HEK293 (cell line): Measurements from ENCODE around the gene TRPC4AP.

Experiments used
- ZBTB17 ChIP-seq: fragments of 450-650 bp; formaldehyde crosslinking; IDR thresholded peaks from 2 replicates; pipeline ENCODE4 v1.5.1; 2016; ENCODE audit warnings: missing biosample characterization, missing genetic modification characterization
- TF ChIP-seq, protein P1 (sequence below): fragments of 450-650 bp; formaldehyde crosslinking; IDR thresholded peaks from 2 replicates; pipeline ENCODE4 v1.5.1; 2017; ENCODE audit warnings: missing biosample characterization, missing genetic modification characterization
- TF ChIP-seq, protein P2 (sequence below): fragments of 450-650 bp; formaldehyde crosslinking; IDR thresholded peaks from 2 replicates; pipeline ENCODE4 v1.5.1; 2016; ENCODE audit warnings: missing biosample characterization, missing genetic modification characterization

DNA sequence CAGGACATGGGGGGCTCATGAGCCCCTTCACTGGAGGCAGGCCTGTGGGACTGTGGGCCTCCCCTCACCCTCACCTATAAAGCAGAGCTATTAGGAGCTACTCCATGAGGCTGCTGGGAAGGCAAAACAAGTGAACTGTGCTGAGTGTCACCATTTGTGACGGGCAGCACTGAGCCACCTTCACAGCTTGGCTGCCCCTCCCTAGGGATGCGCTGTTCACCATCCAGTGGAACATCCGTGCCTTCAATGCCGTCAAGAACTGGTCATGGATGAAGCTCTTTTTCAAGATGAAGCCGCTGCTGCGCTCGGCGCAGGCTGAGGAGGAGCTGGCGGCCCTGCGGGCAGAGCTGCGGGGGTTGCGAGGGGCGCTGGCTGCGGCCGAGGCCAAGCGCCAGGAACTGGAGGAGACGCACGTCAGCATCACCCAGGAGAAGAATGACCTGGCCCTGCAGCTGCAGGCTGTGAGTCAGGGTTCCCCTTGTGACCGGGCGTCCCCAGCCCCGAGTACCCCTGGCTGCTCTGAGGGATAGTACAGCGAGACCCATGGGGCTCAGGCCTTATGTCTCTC, 98.6 kb downstream of the TRPC4AP start:
- TF ChIP-seq, protein P1, sequence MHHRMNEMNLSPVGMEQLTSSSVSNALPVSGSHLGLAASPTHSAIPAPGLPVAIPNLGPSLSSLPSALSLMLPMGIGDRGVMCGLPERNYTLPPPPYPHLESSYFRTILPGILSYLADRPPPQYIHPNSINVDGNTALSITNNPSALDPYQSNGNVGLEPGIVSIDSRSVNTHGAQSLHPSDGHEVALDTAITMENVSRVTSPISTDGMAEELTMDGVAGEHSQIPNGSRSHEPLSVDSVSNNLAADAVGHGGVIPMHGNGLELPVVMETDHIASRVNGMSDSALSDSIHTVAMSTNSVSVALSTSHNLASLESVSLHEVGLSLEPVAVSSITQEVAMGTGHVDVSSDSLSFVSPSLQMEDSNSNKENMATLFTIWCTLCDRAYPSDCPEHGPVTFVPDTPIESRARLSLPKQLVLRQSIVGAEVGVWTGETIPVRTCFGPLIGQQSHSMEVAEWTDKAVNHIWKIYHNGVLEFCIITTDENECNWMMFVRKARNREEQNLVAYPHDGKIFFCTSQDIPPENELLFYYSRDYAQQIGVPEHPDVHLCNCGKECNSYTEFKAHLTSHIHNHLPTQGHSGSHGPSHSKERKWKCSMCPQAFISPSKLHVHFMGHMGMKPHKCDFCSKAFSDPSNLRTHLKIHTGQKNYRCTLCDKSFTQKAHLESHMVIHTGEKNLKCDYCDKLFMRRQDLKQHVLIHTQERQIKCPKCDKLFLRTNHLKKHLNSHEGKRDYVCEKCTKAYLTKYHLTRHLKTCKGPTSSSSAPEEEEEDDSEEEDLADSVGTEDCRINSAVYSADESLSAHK (tag by site-specific recombination), result no peak
- no peak for TF ChIP-seq ZBTB17 (tag by site-specific recombination)
- TF ChIP-seq, protein P2, sequence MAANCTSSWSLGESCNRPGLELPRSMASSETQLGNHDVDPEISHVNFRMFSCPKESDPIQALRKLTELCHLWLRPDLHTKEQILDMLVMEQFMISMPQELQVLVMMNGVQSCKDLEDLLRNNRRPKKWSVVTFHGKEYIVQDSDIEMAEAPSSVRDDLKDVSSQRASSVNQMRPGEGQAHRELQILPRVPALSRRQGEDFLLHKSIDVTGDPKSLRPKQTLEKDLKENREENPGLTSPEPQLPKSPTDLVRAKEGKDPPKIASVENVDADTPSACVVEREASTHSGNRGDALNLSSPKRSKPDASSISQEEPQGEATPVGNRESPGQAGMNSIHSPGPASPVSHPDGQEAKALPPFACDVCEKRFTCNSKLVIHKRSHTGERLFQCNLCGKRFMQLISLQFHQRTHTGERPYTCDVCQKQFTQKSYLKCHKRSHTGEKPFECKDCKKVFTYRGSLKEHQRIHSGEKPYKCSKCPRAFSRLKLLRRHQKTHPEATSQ (tag by site-specific recombination), result no peak
